ENCODE measurements around the gene LTB4R2.

Gene LTB4R2

GRCh38 chr14:24311837-24312615 lies 2.1 kb downstream of the LTB4R2 start:
- no peak for TF ChIP-seq CTCF (IDR thresholded peaks at IDR 0.05; ENCODE audit: extremely low read depth, missing control alignments)
- DNase-seq (ENCODE audit: low spot score): no peak

GRCh38 chr14:24312736-24313507 lies 3.0 kb downstream of the LTB4R2 start:
- TF ChIP-seq CTCF (IDR thresholded peaks at IDR 0.05; ENCODE audit: extremely low read depth, missing control alignments): no peak
- no peak for DNase-seq (ENCODE audit: low spot score)

GRCh38 chr14:24313913-24314312 lies 4.0 kb downstream of the LTB4R2 start:
- no peak for TF ChIP-seq CTCF (IDR thresholded peaks at IDR 0.05; ENCODE audit: extremely low read depth, missing control alignments)
- DNase-seq (ENCODE audit: low spot score): no peak

- TF ChIP-seq CTCF (IDR thresholded peaks at IDR 0.05; ENCODE audit: extremely low read depth, missing control alignments): no peak
- DNase-seq (ENCODE audit: low spot score): no peak
Observed at GRCh38 chr14:24314377-24315193, 4.6 kb downstream of the LTB4R2 start.

GRCh38 chr14:24315243-24315806 lies 5.4 kb downstream of the LTB4R2 start:
- TF ChIP-seq CTCF (IDR thresholded peaks at IDR 0.05; ENCODE audit: extremely low read depth, missing control alignments): no peak

GRCh38 chr14:24315807-24316596 lies 6.1 kb downstream of the LTB4R2 start:
- DNase-seq (ENCODE audit: low spot score): no peak

More at GRCh38 chr14:24315243-24315806, 5.4 kb downstream of the LTB4R2 start:
- no peak for DNase-seq (ENCODE audit: low spot score)

More at GRCh38 chr14:24315807-24316596, 6.1 kb downstream of the LTB4R2 start:
- no peak for TF ChIP-seq CTCF (IDR thresholded peaks at IDR 0.05; ENCODE audit: extremely low read depth, missing control alignments)
